Karpas-422 (cell line): ENCODE results near the gene SERPINA3. TPM values are rescaled to one million over a fixed set of nuclear protein-coding genes. Genes with fewer than 3 reads are reported as not detected.
"Not testable (repeated sequence)": the region's sequence is repeated elsewhere in the genome, so short reads cannot be mapped to it uniquely, and the experiment has no call there.

Source experiments
- DNase-seq: peaks from one replicate; pipeline ENCODE4 v3.0.0-alpha.2; 2015
- H2AFZ ChIP-seq: fragments of 200-600 bp; sonication (generic); 2 replicates; pipeline ENCODE4 v1.6.1; 2014; ENCODE audit warnings: antibody characterized with exemption, low read length, mixed read lengths
- H3K27ac ChIP-seq: fragments of 200-600 bp; sonication (generic); 2 replicates; pipeline ENCODE4 v1.5.1; 2014; ENCODE audit warnings: mild to moderate bottlenecking, low read length, moderate library complexity
- H3K27me3 ChIP-seq: fragments of 200-600 bp; sonication (generic); 2 replicates; pipeline ENCODE4 v1.6.1; 2014; ENCODE audit warnings: low read length, mixed read lengths
- H3K36me3 ChIP-seq: fragments of 200-600 bp; sonication (generic); 2 replicates; pipeline ENCODE4 v1.6.1; 2014; ENCODE audit warnings: low read length, mixed read lengths; ENCODE audit not compliant: insufficient read depth
- H3K4me1 ChIP-seq: fragments of 200-600 bp; sonication (generic); 2 replicates; pipeline ENCODE4 v1.6.1; 2014; ENCODE audit warnings: mild to moderate bottlenecking, low read length, mixed read lengths
- H3K4me2 ChIP-seq: fragments of 200-600 bp; sonication (generic); 2 replicates; pipeline ENCODE4 v1.6.1; 2014; ENCODE audit warnings: low read length, low read depth, mild to moderate bottlenecking; ENCODE audit not compliant: poor library complexity, severe bottlenecking
- H3K4me3 ChIP-seq: fragments of 200-600 bp; sonication (generic); 2 replicates; pipeline ENCODE4 v1.5.1; 2014; ENCODE audit warnings: mild to moderate bottlenecking, antibody characterized with exemption, low read length, mixed read lengths
- H3K79me2 ChIP-seq: fragments of 200-600 bp; sonication (generic); 2 replicates; pipeline ENCODE4 v1.6.1; 2014; ENCODE audit warnings: mild to moderate bottlenecking, low read length, mixed read lengths
- H3K9ac ChIP-seq: fragments of 200-600 bp; sonication (generic); 2 replicates; pipeline ENCODE4 v1.6.0; 2014; ENCODE audit warnings: low read length
- H3K9me2 ChIP-seq: fragments of 200-600 bp; sonication (generic), shearing (Covaris generic); replicated peaks from 2 replicates; pipeline ENCODE4 v1.6.0; 2014; ENCODE audit warnings: mild to moderate bottlenecking, low read length, moderate library complexity; ENCODE audit not compliant: insufficient read depth
- H3K9me3 ChIP-seq: fragments of 300-700, 200-600 bp; sonication (generic); 2 replicates; pipeline ENCODE4 v1.6.1; 2014; ENCODE audit warnings: low read length, mixed read lengths
- H4K20me1 ChIP-seq: fragments of 200-600 bp; sonication (generic); 2 replicates; pipeline ENCODE4 v1.6.1; 2014; ENCODE audit warnings: mild to moderate bottlenecking, antibody characterized with exemption, low read length, low read depth; ENCODE audit not compliant: insufficient read depth
- total RNA-seq: library from RNA; depleted of rRNA; stranded (reverse); fragments of >200 nt; shearing (Covaris generic); gene quantifications from 2 replicates; pipeline ENCODE4 v1.2.3, GENCODE V29; 2014; ENCODE audit warnings: low replicate concordance

SERPINA3 gene
- total RNA-seq, 1 experiment from 2014 or later: not detected

DNA sequence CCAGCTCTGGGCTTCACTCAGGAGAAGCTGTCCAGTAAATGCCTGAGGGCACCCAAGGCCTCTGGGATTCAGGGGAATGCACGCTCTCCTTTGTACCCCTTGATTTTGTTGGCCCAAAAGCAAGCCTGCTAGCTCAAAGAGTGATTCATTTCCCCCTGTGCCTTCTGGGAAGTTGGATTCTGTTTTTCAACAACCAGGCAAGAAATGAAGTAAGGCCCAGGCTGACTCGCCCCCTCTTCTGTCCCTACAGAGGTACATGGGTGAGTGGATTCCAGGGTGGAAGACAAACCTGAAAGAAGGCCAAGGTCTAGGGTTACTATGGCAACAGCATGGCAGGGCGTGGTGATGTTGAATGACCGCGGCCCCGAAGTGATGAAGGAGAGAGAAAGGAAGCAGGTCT, 40.2 kb upstream of the SERPINA3 start:
- Histone ChIP-seq H3K9ac (no peak overlapping the region), H3K9me3 (no peaks in the 10 kb centered on the region), H3K79me2 (no peaks in the 10 kb centered on the region), H3K27ac (no peak overlapping the region), H3K4me1 (no peaks in the 10 kb centered on the region), H3K9me2 (no peaks in the 10 kb centered on the region), H3K4me2 (no peak overlapping the region), H3K4me3 (no peak overlapping the region), H3K27me3 (no peaks in the 10 kb centered on the region; the same call in 1 of the 2 replicates), H4K20me1 (no peaks in the 10 kb centered on the region), H2AFZ (no peak overlapping the region), H3K36me3 (no peaks in the 10 kb centered on the region)
- DNase-seq: no peak

DNA sequence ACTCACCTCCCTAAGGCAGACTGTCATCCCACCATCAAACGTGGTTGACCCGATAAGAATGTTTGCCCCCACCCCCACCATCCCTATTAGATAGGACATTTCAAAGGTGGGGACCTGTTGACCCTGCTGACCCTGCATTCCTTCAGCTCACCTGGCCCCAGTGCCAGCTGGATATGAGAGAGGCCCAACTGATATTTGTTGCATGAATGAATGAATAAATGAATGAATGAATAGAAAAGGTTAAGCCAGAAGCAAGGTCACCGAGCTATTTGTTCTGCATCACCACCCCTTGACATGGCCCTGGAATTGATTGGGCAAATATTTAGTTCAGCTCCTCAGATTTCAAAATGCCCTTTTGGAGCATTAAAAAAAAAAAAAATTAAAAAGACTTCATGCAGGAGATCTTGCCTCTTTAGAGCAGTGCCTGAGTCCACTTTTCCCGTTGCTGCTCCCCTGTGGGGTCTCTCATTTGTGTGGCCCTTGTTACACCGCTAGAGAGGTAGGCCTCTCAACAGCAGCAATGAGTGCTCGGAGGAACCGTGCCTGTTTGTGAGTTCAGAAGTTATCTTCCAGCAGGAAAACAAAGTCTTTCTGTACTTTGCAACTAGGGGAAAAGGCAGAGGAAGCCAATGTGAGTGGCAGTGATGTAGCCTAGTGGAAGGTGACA, 39.4 kb upstream of the SERPINA3 start:
- Histone ChIP-seq H3K27ac (no peak overlapping the region), H3K4me3 (no peak overlapping the region), H3K9me3 (no peaks in the 10 kb centered on the region), H3K27me3 (no peaks in the 10 kb centered on the region; the same call in 1 of the 2 replicates), H3K4me1 (no peaks in the 10 kb centered on the region), H3K79me2 (no peaks in the 10 kb centered on the region), H3K9me2 (no peaks in the 10 kb centered on the region), H3K36me3 (no peaks in the 10 kb centered on the region), H3K9ac (no peak overlapping the region), H4K20me1 (no peaks in the 10 kb centered on the region), H2AFZ (no peak overlapping the region), H3K4me2 (no peak overlapping the region)
- DNase-seq: no peak

DNA sequence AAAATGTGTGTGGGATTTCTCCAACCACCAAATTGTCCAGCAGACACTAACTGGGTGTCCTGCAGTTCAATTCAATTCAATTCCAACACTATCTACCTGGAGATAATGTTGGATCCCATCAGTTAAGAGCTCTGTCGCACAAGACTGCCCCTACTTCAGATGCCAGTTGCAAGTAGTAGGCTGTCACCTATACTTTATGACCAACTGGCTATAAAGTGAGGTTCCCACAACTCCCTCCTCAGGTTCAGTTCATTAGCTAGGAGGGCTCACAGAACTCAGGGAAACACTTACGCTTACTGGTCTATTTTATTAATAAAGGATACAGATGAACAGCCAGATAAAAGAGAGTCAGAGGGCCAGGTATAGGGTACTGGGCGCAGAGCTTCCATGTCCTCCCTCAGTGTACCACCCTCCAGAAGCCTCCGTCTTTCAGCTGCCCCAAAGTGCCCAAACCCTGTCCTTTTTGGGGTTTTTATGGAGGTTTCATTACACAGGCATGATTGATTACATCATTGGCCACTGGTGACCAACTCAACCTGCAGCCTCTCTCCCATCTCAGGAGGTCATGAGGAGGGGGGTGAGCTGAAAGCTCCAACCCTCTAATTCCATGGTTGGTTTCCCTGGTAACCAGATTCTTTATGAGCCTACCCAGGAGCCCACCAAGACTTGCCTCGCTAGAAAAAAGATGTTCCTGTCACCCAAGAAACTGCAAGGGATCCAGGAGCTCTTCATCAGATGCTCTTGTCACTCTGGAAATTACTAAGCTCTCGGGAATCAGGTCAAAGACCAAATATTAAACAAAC, 38.5 kb upstream of the SERPINA3 start:
- H3K4me2 ChIP-seq: no peak overlapping the region
- H4K20me1 ChIP-seq: no peaks in the 10 kb centered on the region
- no peaks in the 10 kb centered on the region for H3K4me1 ChIP-seq
- no peak overlapping the region for H3K27ac ChIP-seq
- H3K9me3 ChIP-seq: no peaks in the 10 kb centered on the region
- H2AFZ ChIP-seq: no peak overlapping the region
- H3K9ac ChIP-seq: no peak overlapping the region
- H3K4me3 ChIP-seq: no peak overlapping the region
- H3K36me3 ChIP-seq: no peaks in the 10 kb centered on the region
- no peaks in the 10 kb centered on the region for H3K9me2 ChIP-seq
- no peaks in the 10 kb centered on the region for H3K79me2 ChIP-seq
- no peaks in the 10 kb centered on the region; the same call in 1 of the 2 replicates for H3K27me3 ChIP-seq
- no peak for DNase-seq

DNA sequence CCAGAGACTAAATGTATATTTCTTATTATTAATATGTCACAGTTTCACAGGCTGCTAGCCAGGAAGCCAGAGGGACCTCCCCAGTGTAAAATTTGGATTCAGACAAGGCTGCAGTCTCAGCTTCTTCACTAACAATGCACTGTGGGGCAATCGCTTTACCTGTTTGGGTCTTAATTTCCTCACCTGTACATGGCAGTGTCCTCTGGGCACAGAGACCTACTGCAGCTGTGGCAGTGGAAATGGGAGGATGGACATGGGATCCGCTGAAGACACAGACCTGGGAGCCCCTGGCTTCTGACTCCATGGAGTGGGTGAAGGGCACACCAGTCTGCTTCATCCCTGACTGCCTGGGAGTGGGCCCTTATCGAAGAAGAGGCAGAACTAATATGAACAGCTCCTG, 37.9 kb upstream of the SERPINA3 start:
- no peaks in the 10 kb centered on the region for H3K9me2 ChIP-seq
- no peak for DNase-seq
- no peak overlapping the region for H3K4me3 ChIP-seq
- H3K9ac ChIP-seq: no peak overlapping the region
- no peaks in the 10 kb centered on the region for H4K20me1 ChIP-seq
- H3K27ac ChIP-seq: no peak overlapping the region
- H3K9me3 ChIP-seq: no peaks in the 10 kb centered on the region
- H3K27me3 ChIP-seq: no peaks in the 10 kb centered on the region; the same call in 1 of the 2 replicates
- H3K4me2 ChIP-seq: no peak overlapping the region
- H2AFZ ChIP-seq: no peak overlapping the region
- no peaks in the 10 kb centered on the region for H3K36me3 ChIP-seq
- no peaks in the 10 kb centered on the region for H3K4me1 ChIP-seq
- H3K79me2 ChIP-seq: no peaks in the 10 kb centered on the region

DNA sequence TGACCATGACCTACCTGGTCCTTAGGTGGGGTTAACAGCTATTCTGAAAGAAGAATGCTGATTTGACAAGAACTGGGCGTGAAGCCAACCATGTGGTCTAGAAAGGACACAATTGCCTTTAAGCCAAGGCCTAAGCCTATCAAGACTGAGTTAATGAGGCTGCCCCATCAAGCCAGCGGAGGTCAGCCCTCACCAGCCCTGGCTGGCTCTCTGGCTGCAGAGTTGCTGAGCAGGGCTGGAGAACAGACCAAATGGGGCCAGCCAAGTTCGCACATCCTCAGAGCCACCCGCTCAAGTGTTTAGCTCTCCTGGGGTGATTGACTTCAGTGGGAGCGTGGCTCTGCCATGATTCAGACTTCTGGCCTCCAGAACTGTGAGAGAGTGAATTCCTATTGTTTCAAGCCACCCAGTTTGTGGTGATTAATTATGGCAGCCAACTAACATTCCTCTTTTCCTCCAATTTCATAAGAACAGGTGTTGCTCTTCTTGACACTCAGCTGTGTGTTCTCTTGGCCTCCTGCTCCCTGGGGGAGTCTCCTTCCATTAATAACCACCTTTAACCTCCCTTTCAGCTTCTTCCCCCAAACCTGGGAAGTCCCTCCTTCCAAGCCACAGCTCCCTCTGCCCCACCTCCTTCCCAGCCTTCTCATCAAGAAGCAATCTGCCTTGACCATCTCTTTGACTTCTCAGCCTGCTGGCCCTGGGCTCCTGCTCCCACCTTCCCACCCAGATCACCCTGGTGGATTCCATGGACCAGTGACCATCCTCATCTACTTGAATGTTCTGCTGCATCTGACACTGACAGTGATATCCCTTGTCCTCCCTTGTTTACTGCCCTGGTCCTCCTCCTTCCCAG, 36.2 kb upstream of the SERPINA3 start:
- H4K20me1 ChIP-seq: no peaks in the 10 kb centered on the region
- no peak overlapping the region for H3K9ac ChIP-seq
- H3K4me3 ChIP-seq: no peak overlapping the region
- H3K9me3 ChIP-seq: no peaks in the 10 kb centered on the region
- H3K27me3 ChIP-seq: 0 out of 2 replicates have a peak, but pooled peaks cover 3% of the 10 kb centered on the region
- H3K27ac ChIP-seq: no peak overlapping the region
- H3K79me2 ChIP-seq: no peaks in the 10 kb centered on the region
- H3K9me2 ChIP-seq: no peaks in the 10 kb centered on the region
- H2AFZ ChIP-seq: no peak overlapping the region
- no peaks in the 10 kb centered on the region for H3K36me3 ChIP-seq
- H3K4me2 ChIP-seq: no peak overlapping the region
- no peak for DNase-seq
- H3K4me1 ChIP-seq: no peaks in the 10 kb centered on the region

DNA sequence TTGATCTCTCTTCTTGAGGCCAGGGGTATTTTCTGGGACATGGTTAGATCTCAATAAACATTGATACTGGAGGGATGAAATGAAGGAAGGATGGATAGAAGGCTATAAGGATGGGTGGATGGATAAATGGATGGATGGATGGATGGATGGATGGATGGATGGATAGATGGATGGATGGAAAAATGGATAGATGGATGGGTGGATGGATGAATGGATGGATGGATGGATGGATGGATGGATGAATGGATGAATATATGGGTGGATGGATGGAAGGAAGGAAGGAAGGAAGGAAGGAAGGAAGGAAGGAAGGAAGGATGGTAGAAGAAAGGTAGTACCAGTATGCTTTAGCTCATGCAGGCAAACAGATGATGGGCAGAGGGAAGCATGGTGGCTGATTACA, 34.7 kb upstream of the SERPINA3 start:
- not testable (repeated sequence) for H4K20me1 ChIP-seq, H3K9me2 ChIP-seq, H2AFZ ChIP-seq, H3K4me1 ChIP-seq, DNase-seq, H3K4me3 ChIP-seq, H3K4me2 ChIP-seq, H3K27ac ChIP-seq, H3K9ac ChIP-seq, H3K9me3 ChIP-seq, H3K79me2 ChIP-seq, H3K36me3 ChIP-seq, H3K27me3 ChIP-seq

DNA sequence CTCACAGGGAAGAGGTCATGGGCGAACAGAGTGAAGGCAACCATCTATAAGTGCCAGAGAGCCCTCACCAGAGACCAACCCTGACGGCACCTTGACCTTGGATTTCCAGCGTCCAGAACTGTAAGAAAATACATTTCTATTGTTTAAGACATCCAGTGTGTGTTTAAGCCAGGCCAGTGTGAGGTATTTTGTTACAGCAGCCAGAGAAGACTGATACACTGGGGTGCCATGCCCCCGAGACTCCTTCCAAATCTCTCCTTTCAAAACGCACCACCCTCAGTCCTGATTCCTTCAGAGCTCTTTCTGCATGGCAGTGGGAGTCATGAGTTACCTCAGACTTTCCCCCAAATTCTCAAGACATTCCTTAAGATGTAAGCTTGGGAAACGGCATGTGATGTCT, 33.5 kb upstream of the SERPINA3 start:
- no peak for DNase-seq
- Histone ChIP-seq H3K27me3 (0 out of 2 replicates have a peak, but pooled peaks cover 3% of the 10 kb centered on the region), H3K27ac (no peak overlapping the region), H3K9me3 (no peaks in the 10 kb centered on the region), H3K36me3 (no peaks in the 10 kb centered on the region), H3K4me2 (no peak overlapping the region), H2AFZ (no peak overlapping the region), H3K79me2 (no peaks in the 10 kb centered on the region), H3K9ac (no peak overlapping the region), H3K4me3 (no peak overlapping the region), H3K4me1 (no peaks in the 10 kb centered on the region), H4K20me1 (no peaks in the 10 kb centered on the region), H3K9me2 (no peaks in the 10 kb centered on the region)
